ENCODE measurements around the gene RASGEF1C.
A peak's percentile ranks its signal among the peaks of the same experiment; 100 is the strongest.

RASGEF1C gene

DNA sequence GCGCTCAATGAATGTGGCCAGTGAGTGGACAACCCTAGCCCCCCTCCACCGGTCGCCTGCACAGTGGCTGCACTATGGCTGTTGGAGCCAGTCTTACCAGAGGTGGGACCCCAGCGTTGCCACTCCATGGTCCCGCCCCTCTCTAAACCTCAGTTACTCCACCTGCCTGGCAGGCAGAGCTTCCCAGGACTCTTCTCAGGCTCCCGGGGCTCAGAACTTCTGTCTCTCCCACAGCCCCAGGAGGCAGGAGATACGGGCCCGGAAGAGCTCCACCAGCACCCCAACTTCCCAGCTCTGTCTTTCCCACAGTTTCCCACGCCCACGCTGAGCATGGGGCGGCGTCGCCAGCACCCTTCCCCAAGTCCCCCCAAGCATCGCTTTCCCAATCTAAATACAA is 975 bp downstream of the RASGEF1C start:
- Mint-ChIP-seq H3K36me3 (ENCODE audit: insufficient read depth) (no peaks in the 10 kb centered on the region), H3K27me3 (peaks cover 89% of the 10 kb centered on the region), H3K9me3 (no peaks in the 10 kb centered on the region), H3K27ac (ENCODE audit: low read depth) (no peak overlapping the region), H3K4me3 (peak overlapping the region; percentile 5), H3K4me1 (peaks cover 11% of the 10 kb centered on the region)
- ATAC-seq (replicated peaks; ENCODE audit: extremely low read depth, poor library complexity, severe bottlenecking) = no peak
- no peak for DNase-seq (ENCODE audit: low spot score in 2 of 2)

DNA sequence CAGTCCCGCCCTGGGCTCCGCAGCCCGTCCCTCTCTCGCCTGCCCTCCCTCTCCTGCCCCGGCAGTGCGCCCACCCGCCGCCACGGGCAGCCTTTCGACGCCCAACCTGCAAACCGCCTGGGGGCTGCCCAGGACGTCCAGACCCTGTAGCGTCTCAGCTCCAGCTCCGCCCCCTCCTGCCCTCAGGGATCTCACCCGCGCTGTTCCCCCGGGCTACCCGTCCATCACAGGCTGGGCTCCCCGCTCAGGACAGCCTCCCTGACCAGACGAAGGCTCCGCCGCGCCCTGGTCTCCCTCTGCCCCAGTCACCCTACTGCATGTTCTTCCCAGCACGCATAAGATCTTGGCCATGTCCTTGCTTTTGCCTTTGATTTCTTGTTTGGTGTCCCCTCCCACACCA is 1.4 kb downstream of the RASGEF1C start:
- Mint-ChIP-seq H3K4me1 (peaks cover 11% of the 10 kb centered on the region), H3K36me3 (ENCODE audit: insufficient read depth) (no peaks in the 10 kb centered on the region), H3K4me3 (no peak overlapping the region), H3K27me3 (peaks cover 89% of the 10 kb centered on the region), H3K27ac (ENCODE audit: low read depth) (no peak overlapping the region), H3K9me3 (no peaks in the 10 kb centered on the region)
- DNase-seq (ENCODE audit: low spot score in 2 of 2) (no peak), ATAC-seq (replicated peaks; ENCODE audit: extremely low read depth, poor library complexity, severe bottlenecking) (no peak)

DNA sequence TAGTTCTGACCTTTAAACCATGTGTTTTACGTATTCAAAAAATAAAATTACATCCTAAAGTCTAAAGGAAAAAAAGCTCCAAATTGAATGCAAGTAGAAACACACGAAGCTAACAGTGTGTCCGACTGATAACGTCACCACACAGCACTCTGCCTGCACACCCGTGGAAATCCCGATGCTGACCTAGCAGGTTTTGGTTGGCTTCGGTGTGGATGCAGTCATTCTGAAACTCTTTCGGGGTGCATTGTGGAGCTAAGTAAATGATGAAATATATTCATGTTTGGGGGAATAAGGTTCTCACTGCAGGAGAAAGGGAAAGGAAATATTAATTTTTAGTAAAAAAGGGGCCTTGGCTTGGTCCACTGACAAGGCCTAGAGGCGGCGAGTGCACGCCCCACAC is 2.0 kb downstream of the RASGEF1C start:
- no peak overlapping the region for H3K4me3 Mint-ChIP-seq

DNA sequence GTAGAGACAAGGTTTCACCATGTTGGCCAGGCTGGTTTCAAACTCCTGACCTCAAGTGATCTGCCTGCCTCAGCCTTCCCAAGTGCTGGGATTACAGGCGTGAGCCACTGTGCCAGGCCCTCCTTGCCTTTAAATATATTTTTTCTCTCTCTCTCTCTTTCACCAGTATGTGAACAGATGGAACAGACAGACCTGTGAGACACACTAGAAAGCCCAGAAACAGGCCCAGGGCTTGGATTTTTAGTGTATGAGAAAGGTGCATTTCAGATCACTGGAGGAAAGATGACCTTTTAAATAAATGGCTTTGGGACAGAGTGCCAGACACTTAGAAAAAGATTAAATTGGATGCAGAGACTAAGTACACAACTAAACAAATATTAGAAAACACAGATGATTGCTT is 3.1 kb downstream of the RASGEF1C start:
- Mint-ChIP-seq H3K4me3 (no peak overlapping the region), H3K27me3 (peaks cover 75% of the 10 kb centered on the region), H3K36me3 (ENCODE audit: insufficient read depth) (no peaks in the 10 kb centered on the region), H3K9me3 (no peaks in the 10 kb centered on the region), H3K4me1 (peaks cover 5% of the 10 kb centered on the region), H3K27ac (ENCODE audit: low read depth) (no peak overlapping the region)
- ATAC-seq (replicated peaks; ENCODE audit: extremely low read depth, poor library complexity, severe bottlenecking) (no peak), DNase-seq (ENCODE audit: low spot score in 2 of 2) (no peak)

More for the DNA sequence above, 2.0 kb downstream of the RASGEF1C start:
- H3K9me3 Mint-ChIP-seq = no peaks in the 10 kb centered on the region
- no peaks in the 10 kb centered on the region for H3K36me3 Mint-ChIP-seq (ENCODE audit: insufficient read depth)
- H3K27me3 Mint-ChIP-seq = peaks cover 83% of the 10 kb centered on the region
- no peak for DNase-seq (ENCODE audit: low spot score in 2 of 2)
- H3K27ac Mint-ChIP-seq (ENCODE audit: low read depth) = no peak overlapping the region
- ATAC-seq (replicated peaks; ENCODE audit: extremely low read depth, poor library complexity, severe bottlenecking) = no peak
- H3K4me1 Mint-ChIP-seq = peaks cover 8% of the 10 kb centered on the region

DNA sequence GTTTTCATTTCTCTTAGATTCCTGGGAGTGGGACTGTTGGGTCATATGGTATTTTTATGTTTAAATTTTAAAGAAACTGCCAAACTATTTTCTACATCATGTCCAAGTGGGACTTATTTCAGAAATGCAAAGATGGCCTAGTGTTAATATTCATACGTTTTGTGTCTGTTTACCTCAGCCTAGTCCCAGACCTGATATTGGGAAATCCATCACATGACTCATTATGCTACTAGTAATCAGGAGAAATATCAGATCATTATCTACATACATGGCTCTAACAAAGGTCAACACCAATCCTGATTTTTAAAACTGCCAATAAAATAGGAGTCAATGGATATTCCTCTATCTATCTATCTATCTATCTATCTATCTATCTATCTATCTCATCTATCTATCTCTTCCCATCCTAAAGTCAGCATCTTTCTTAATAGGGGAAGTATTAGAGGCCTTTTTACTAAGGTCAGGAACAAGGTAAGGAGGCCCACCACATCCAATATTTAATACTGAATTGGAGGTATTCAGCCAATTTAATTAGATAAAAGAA is 4.7 kb downstream of the RASGEF1C start:
- Mint-ChIP-seq H3K4me3 (no peak overlapping the region), H3K4me1 (peaks cover 5% of the 10 kb centered on the region), H3K27ac (ENCODE audit: low read depth) (no peak overlapping the region), H3K9me3 (no peaks in the 10 kb centered on the region), H3K27me3 (peaks cover 63% of the 10 kb centered on the region), H3K36me3 (ENCODE audit: insufficient read depth) (no peaks in the 10 kb centered on the region)
- no peak for ATAC-seq (replicated peaks; ENCODE audit: extremely low read depth, poor library complexity, severe bottlenecking)
- DNase-seq (ENCODE audit: low spot score in 2 of 2) = no peak

DNA sequence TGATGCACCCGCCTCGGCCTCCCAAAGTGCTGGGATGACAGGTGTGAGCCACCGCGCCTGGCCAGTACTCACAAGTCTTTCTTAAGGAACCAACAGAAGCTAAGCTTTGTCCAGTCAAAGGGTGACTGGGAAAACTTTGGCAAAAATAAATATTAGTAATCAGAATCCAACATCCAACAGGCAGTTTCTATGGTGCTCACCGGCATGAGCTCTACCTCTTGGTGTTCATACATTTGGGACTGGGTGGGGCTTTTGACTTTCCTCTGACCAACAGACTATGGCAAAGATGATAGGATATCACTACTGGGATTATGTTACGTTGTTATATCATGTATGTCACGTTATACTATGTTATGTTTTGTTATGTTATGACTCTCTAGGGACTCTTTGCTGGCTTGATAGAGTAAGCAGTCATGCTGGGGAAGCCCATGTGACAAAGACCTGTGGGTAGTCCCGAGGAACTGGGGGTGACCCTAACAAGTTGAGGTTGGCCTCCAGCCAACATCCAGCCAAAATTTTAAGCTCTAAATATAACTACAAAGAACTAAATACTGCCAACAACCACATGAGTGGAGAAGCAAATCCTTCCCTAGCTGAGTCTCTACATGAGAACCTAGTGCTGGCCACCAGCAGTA is 6.0 kb downstream of the RASGEF1C start:
- Mint-ChIP-seq H3K4me1 (no peaks in the 10 kb centered on the region), H3K9me3 (no peaks in the 10 kb centered on the region), H3K36me3 (ENCODE audit: insufficient read depth) (no peaks in the 10 kb centered on the region), H3K27me3 (peaks cover 68% of the 10 kb centered on the region), H3K4me3 (no peak overlapping the region), H3K27ac (ENCODE audit: low read depth) (no peak overlapping the region)
- ATAC-seq (replicated peaks; ENCODE audit: extremely low read depth, poor library complexity, severe bottlenecking) (no peak), DNase-seq (ENCODE audit: low spot score in 2 of 2) (no peak)

DNA sequence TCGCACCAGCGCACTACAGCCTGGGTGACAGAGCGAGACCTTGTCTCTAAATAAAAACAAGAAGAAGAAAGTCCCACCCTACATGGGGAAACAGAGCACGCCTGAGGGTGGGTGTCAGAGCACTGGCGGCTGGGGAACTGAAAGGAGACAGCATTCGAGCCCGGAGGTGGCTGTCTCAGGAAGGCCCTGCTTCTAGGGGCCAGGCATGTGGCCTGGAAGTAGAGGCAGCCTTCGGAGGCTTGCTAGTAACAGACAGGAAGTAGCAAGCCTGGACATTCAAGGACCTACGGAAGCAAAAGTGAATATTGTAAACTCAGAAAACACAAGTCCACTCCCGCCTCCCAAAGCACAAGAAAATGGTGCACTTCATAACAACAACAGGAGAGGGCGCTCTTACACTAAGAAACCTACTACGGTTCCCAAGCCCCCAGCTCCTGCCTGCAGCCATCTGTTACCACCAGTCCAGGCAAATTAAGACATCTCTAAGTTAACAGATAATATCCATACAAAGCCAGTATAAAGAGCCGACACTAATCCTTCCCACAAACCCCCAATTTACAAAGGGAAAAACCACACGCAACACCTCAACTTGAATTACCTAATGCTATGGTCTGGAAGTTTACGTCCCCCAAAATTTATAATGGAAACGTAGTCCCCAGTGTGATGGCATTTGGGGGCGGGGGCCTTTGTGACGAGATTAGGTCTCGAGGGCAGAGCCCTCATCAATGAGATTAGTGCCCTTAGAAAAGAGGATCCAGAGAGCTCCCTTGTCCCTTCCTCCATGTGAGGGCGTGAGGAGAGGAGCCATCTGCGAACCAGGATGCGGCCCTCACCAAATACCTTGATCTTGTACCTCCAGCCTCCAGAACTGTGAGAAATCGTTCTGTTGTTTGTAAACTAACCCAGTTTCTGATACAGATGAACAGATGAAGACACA is 7.7 kb downstream of the RASGEF1C start:
- H3K9me3 Mint-ChIP-seq = no peaks in the 10 kb centered on the region
- ATAC-seq (replicated peaks; ENCODE audit: extremely low read depth, poor library complexity, severe bottlenecking) = no peak
- H3K27ac Mint-ChIP-seq (ENCODE audit: low read depth) = no peak overlapping the region
- no peak for DNase-seq (ENCODE audit: low spot score in 2 of 2)
- H3K27me3 Mint-ChIP-seq = peaks cover 61% of the 10 kb centered on the region
- no peaks in the 10 kb centered on the region for H3K4me1 Mint-ChIP-seq
- H3K36me3 Mint-ChIP-seq (ENCODE audit: insufficient read depth) = no peaks in the 10 kb centered on the region
- H3K4me3 Mint-ChIP-seq = no peak overlapping the region

DNA sequence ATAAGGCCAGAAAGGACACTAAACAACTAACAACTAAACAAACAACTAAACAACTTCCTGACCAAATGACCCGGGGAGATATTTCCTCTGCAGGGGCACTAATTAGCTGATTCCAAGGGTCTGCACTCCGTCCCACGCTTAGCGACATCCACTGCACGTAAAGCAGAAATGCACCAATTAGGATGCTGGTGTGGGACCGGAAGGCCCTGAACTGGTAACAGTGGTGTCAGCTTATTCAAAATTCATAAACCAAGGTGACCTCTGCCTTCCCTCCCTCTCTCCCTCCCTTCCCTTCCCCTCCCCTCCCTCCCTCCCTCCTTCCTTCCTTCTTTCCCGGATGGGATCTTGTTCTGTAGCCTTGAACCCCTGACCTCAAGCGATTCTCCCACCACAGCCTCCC is 9.6 kb downstream of the RASGEF1C start:
- peaks cover 46% of the 10 kb centered on the region for H3K27me3 Mint-ChIP-seq
- H3K36me3 Mint-ChIP-seq (ENCODE audit: insufficient read depth) = no peaks in the 10 kb centered on the region
- no peak overlapping the region for H3K27ac Mint-ChIP-seq (ENCODE audit: low read depth)
- DNase-seq (ENCODE audit: low spot score in 2 of 2) (no peak), ATAC-seq (replicated peaks; ENCODE audit: extremely low read depth, poor library complexity, severe bottlenecking) (no peak)
- H3K9me3 Mint-ChIP-seq = no peaks in the 10 kb centered on the region
- H3K4me3 Mint-ChIP-seq = no peak overlapping the region
- no peaks in the 10 kb centered on the region for H3K4me1 Mint-ChIP-seq

DNA sequence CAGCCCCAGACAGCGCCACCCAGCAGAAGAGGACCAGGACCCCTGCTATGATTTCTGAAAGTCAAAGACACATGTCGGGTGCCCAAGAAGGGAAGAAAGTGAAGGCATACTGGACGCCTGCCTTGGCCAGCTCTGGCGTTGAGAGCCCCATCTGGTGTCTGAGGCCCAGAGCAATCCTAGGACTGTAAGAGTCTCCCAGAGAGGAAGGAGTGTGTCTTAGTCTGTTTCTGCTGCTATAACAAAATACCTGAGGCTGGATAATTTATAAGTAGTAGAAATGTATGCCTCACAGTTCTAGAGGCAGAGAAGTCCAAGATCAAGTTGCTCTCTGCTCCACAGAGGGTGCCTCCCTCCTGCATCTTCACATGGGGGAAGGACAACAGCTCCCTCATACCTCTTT is 10.8 kb downstream of the RASGEF1C start:
- Mint-ChIP-seq H3K4me1 (no peaks in the 10 kb centered on the region), H3K27ac (ENCODE audit: low read depth) (no peak overlapping the region), H3K9me3 (no peaks in the 10 kb centered on the region), H3K4me3 (no peak overlapping the region), H3K27me3 (peaks cover 35% of the 10 kb centered on the region), H3K36me3 (ENCODE audit: insufficient read depth) (peaks cover 1% of the 10 kb centered on the region)
- no peak for DNase-seq (ENCODE audit: low spot score in 2 of 2)
- ATAC-seq (replicated peaks; ENCODE audit: extremely low read depth, poor library complexity, severe bottlenecking) = no peak

DNA sequence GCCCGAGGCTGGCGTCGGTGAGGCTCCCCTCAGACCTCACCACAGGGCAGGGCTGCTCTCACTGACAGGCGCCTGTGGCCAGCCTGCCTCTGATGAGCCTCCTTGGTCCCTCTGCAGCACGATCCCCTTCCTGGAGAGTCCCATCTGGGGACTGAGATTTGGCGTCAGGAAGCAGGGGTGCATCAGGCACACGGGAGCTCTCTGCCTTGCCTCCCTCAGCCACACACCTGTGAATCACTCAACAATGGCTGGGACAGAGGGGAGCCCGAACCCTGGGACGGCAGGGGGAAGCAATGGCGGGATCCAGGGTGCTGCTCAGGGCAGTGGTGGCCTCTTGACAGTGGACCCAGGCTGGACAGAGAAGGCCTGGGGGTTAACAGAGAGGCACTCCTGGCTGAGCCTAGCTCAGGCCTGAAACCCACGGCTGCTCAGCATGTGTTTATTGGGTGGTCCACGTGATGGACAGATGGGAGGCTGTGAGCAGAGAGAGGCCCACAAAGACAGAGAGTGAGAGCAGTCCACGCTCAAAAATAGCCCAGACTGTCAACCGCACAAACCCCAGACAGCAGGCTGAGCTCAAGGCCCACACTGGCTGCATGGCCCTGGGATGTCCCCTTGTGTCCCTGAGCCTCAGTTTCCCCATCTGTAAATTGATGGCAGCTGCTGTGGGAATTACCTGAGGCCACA is 11.9 kb downstream of the RASGEF1C start:
- Mint-ChIP-seq H3K9me3 (no peaks in the 10 kb centered on the region), H3K4me3 (no peak overlapping the region), H3K4me1 (no peaks in the 10 kb centered on the region), H3K27me3 (peaks cover 30% of the 10 kb centered on the region), H3K36me3 (ENCODE audit: insufficient read depth) (peaks cover 1% of the 10 kb centered on the region), H3K27ac (ENCODE audit: low read depth) (no peak overlapping the region)
- ATAC-seq (replicated peaks; ENCODE audit: extremely low read depth, poor library complexity, severe bottlenecking) = no peak
- DNase-seq (ENCODE audit: low spot score in 2 of 2) = no peak

DNA sequence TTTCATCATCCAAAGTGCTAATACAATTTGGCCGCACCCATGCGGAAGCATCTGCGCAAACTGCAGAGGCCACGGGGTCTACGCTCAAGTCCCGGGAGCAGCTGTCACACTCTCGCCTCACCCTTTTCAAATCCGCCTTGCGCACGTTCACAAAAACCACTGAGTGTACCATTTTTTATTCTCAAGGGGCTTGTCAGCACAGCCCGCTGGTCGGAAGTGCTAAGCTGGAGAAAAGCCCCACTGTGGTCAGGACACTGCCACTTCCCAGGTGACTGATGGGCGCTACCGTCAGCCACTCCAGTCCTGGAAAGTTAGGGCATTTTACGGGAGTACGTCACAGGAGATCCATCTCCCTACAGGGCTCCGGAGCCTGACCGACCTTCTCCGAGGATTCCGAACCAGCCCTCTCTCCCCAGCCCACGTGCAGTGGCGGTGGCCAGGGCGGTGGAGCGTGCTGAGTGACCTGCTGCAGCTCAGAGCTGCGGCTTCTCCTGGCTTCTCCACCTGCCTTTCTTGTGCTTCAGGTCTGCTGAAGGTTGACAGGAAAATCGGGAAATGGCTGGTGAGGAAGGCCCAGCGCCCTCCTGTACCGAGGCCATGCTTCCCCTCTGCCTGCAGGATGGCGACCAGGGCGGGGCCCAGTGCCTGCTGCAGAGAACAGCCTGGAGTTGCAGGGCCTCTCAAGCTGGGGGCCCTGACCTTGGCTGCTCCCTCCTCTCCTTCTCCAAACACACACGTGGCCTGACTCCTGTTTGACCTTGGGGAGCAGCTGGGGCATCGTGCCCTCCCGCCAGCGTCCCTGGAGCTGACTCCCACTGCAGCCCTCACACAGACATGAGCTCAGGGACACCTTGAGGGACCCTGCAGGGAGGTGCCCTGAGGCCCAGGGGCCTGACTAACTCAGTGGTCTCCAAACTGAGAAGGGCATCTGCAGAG is 14.3 kb downstream of the RASGEF1C start:
- no peak for ATAC-seq (replicated peaks; ENCODE audit: extremely low read depth, poor library complexity, severe bottlenecking)
- Mint-ChIP-seq H3K4me1 (no peaks in the 10 kb centered on the region), H3K4me3 (no peak overlapping the region), H3K27me3 (peaks cover 30% of the 10 kb centered on the region), H3K36me3 (ENCODE audit: insufficient read depth) (peaks cover 1% of the 10 kb centered on the region), H3K27ac (ENCODE audit: low read depth) (no peak overlapping the region), H3K9me3 (no peaks in the 10 kb centered on the region)
- no peak for DNase-seq (ENCODE audit: low spot score in 2 of 2)
